Testis (tissue), 2 donors: ENCODE data around the gene FBP2.

Source experiments
- POLR2A ChIP-seq: fragments of 450-650 bp; IDR thresholded peaks from one replicate; pipeline ENCODE4 v1.6.1; 2017; ENCODE audit warnings: antibody characterized with exemption, mild to moderate bottlenecking, moderate library complexity
- TF ChIP-seq, protein P1 (sequence below), 3 experiments: fragments of 450-650 bp in 2 of 3; fragments of 200-600 bp in 1 of 3; sonication (generic) in 1 of 3; IDR thresholded peaks; one replicate each; pipeline ENCODE4 v1.5.1; 2016 to 2019; ENCODE audit warnings: antibody characterized with exemption in 3 of 3, mild to moderate bottlenecking in 2 of 3, moderate library complexity in 1 of 3

DNA sequence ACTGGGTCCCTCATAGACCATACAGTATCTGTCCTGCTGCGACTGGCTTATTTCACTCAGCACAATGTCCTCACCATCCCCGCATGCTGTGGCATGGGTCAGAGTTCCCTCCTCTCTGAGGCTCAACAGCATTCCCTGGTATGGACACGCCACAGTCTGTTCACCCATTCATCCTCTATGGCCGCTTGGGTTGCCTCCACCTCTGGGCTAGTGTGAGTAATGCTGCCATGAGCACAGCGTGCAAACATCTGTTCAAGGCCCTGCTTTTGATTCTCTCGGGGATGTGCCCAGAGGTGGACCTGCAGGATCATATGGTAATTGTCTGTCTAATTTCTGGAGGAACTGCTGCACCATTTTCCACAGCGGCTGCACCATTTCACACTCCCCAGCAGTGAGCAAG, 5.5 kb upstream of the FBP2 start:
- TF ChIP-seq, protein P1, sequence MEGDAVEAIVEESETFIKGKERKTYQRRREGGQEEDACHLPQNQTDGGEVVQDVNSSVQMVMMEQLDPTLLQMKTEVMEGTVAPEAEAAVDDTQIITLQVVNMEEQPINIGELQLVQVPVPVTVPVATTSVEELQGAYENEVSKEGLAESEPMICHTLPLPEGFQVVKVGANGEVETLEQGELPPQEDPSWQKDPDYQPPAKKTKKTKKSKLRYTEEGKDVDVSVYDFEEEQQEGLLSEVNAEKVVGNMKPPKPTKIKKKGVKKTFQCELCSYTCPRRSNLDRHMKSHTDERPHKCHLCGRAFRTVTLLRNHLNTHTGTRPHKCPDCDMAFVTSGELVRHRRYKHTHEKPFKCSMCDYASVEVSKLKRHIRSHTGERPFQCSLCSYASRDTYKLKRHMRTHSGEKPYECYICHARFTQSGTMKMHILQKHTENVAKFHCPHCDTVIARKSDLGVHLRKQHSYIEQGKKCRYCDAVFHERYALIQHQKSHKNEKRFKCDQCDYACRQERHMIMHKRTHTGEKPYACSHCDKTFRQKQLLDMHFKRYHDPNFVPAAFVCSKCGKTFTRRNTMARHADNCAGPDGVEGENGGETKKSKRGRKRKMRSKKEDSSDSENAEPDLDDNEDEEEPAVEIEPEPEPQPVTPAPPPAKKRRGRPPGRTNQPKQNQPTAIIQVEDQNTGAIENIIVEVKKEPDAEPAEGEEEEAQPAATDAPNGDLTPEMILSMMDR (IDR thresholded peaks at IDR 0.05): no peak
- TF ChIP-seq POLR2A: no peak
